OCI-M2 (cell line): Measurements from ENCODE around the gene NRG2.

ENCODE experiments used
- DNase-seq: peaks from one replicate; lab custom pipeline; 2025; ENCODE audit not compliant: unreplicated experiment; lab: John Stamatoyannopoulos, UW

The NRG2 gene

DNA sequence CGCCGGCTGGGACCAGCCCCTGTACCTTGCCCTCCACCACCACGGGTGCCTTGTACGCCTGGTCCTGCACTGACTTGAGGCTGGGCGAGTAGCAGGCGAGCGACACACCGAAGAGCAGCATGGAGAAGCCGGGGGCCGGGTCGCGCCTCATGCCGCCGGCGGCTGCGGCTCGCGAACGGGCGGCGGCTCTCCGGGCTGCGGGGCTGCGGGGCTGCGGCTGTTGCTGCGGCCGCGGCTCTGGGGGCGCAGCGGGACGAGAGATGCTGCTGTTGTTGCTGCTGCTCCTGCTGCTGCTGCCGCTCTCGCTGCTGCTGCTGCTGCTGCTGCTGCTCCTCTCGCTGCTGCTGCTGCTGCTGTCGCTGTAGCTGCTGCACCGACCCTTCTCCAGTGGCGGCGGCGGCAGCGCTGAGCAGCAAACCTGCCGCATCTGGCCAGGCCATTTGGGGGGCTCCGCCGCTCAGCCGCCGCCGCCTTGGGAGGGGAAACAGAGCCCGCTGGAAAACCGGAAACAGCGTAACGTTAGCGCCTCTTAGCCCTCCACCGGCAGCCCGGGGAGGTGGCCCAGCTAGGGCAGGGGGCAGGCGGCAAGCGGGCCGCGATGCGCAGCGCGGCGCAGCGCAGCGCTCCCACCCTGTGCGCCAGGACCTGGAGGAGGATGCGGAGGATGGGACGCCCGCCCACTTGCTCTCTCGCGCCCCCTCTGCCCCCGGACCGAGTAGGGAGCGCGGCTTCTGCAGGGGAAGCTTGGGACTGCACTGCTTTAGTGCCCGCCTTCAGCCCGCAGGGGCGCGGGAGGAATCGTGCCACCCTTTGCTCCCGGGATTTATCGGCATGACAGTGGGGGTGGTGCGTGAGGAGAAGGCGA is at the start of gene NRG2:
Gene NRG2 (minus strand): TSS at position 657 of the 865 bp plus-strand sequence.
- no peak for DNase-seq

DNA sequence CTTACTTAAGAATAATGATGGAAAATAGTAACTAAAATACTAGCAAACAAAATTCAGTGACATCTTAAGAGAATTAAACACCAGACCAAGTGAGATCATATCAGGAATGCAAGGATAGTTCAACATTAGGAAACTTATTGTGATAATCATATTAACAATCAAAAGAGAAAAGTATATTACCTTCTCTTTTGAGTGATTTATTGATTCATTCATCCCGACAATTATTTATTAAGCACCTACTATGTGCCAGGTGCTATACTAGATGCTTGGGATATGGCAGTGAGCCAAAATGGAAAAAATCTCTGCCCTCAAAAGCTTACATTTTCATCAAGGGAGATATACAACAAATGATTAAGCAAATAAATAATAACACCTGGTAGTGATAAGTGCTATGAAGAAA is 47.2 kb upstream of the NRG2 start:
- DNase-seq, result no peak

GRCh38 chr5:140084541-140084940 is 41.4 kb upstream of the NRG2 start:
- DNase-seq, result no peak

DNA sequence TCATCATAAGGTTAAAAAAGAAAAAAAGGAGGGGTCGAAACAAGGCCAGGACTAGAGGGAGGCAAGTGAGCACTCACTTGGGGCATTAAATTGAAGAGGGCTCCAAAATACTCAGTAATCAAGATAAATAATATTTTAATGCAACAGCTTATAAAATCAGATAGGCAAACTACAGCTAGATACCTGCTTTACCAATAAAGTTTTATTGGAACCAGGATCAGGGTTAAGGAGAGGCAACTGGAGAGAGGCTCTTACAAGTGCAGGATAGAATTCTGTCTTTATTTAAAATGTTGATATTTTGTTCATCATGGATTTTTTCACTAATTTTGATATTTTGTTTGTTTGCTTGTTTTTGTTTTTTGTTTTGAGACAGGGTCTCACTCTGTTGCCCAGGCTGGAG is 40.6 kb upstream of the NRG2 start:
- DNase-seq, result no peak

DNA sequence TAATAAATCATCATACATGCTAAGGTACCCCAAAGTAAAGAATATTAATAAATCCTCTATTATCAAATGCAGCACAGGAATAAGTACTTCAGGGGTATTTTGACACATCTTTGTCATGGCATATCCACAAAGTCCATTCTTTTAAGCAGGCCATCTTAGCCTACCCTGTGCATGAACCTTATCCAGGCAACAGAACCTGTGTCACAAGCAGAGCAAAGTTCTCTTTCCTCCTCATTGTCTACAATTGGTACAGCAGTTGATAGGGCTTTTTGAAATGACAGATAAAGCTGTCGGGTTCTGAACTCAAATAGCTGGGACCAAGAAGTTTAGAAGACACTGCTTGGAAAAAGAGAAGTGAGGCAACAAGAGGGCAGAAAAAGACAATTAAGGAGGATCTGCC is 40.0 kb upstream of the NRG2 start:
- DNase-seq, result no peak

DNA sequence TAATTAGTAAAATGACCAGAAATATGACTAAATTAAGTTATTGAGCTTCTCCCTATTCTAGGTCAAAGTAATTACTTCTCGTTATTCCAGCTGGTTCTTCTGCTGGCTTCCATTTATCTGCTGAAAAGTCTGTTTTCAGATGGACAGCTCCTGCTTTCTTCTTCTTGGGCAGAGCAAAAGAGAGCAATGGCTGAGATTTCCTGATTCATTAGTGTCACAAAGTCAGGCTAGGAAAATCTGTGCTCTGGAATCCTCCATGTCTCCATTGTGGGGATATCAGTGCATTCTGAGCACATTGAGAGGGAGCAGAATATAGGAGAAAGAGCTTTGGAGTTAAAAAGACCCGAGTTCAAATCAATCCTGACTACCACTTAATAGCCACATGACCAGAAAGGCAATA is 33.7 kb upstream of the NRG2 start:
- no peak for DNase-seq

DNA sequence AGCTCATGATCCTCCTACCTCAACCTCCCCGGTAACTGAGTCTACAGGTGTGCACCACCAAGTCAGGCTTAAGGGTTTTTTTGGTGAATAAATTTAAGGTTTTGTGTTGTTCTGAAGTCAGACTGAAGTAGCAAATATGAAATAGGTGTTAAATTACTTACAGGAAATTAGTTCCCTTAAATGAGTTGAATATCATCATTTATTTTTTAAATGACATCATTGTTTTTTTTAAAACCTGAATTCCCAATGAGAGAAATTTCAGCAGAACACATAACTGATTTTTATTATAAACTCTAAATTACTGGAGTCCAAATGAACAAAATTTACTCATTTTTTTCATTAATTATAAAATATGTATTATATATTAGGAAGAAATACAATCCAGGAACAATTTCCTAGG is 33.0 kb upstream of the NRG2 start:
- no peak for DNase-seq

DNA sequence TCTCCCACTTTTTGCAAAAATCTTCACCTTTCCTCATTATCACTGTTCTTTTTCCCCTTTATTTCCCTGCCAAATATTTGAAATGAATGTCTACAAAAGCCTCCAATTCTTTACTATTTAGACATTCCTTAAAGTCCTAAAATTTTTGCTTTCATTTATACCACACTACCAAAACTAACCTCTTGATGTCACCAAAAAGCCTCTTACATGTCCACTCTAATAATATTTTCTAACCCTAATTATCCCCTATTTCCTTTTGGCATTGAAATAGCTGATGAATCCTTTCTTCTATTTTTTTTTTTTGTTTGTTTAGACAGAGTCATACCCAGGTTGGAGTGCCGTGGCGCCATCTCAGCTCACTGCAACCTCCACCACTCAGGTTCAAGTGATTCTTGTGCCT is 32.3 kb upstream of the NRG2 start:
- DNase-seq, result no peak

- peak; percentile 6 for DNase-seq
Measured at GRCh38 chr5:140073296-140073695, 30.2 kb upstream of the NRG2 start.

DNA sequence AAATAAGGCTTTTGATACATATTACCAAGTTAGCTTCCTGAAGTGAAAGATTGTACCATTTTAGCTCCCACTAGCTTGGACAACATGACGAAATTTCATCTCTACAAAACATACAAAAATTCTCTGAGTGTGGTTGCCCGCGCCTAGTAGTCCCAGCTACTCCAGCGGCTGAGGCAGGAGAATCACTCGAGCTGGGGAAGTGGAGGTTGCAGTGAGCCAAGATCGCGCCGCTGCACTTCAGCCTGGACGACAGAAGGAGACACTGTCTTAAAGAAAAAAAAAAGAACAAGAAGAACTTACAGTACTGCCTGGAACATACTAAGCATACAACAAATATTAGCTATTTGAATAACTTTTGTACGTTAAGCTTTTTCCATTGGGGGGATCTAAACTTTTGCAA is 29.7 kb upstream of the NRG2 start:
- DNase-seq, result peak; percentile 0

- no peak for DNase-seq
Measured at GRCh38 chr5:140060816-140061215, 17.7 kb upstream of the NRG2 start.

DNA sequence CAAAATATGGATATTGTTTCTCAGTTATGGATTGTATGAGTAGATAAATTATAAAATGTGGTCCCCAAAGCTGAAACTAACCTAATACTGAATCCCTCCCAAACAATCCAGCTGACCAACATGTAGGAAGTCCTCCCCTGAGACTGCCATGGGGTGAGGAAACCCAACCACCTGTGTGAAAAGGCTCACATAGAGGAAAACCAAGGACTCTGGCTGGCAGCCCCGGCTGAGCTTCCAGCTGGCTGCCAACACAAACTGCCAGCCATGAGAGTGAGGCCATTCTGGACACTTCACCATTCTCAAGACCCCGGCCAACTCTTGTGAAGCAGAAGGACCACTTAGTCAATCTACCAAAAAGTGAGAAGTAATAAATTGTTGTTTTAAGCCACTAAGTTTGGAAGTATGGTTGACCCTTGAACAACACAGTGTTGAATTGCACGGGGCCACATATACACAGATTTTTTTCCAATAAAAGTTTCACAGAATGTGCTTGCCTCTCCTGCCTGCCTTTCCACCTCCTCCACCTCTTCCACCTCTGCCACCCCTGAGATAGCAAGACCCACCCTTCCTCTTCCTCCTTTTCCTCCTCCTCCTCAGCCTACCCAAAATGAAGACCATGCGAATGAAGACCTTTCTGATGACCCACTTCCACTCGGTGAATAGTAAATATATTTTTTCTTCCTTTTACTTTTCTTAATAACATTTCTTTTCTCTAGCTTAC is 15.3 kb upstream of the NRG2 start:
- no peak for DNase-seq

GRCh38 chr5:140056880-140057279 is 13.8 kb upstream of the NRG2 start:
- DNase-seq, result no peak

DNA sequence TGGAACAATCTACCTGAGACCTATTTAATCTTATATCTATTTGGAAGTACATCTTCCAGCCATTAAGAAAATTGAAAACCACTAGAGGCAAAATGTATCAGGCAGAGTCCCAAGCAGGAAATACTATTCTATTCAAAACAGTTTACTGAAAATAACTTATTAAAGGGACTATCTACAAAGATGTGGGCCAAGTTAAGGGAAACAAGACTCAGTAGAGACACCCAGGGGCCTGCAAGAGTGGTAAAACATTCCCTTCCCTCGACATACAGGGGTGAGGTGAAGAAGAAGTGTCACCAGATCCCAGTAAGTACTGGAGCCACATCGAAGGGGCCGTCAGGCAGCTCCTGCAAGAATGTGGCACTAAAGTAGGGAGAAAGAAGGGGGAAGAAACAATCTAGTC is 12.1 kb upstream of the NRG2 start:
- no peak for DNase-seq

- no peak for DNase-seq
Measured at GRCh38 chr5:140054086-140054689, 11.1 kb upstream of the NRG2 start.

- DNase-seq, result no peak
Measured at GRCh38 chr5:140051950-140052349, 8.9 kb upstream of the NRG2 start.

DNA sequence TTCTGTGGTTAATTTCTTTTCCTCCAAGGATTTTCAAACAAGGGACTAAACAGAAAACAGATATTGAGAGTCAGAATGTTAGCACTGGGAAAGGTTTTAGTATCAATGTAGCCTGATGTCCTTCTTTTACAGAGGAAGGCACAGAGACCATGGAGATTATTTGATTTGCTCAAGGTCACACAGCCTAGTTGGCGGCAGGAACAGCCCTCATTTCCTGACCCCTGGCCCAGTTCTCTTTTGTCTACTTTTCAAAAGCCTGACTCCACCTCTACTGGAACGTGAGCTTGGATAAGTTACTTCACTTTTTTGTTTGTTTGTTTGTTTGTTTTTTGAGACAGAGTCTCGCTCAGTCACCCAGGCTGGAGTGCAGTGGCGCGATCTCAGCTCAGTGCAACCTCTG is 6.6 kb upstream of the NRG2 start:
- no peak for DNase-seq

- no peak for DNase-seq
Measured at GRCh38 chr5:140049205-140049604, 6.1 kb upstream of the NRG2 start.

GRCh38 chr5:140044041-140044440 is 942 bp upstream of the NRG2 start:
- DNase-seq, result no peak

GRCh38 chr5:140043508-140043872 is 391 bp upstream of the NRG2 start:
- no peak for DNase-seq

- no peak for DNase-seq
Measured at GRCh38 chr5:140042393-140042642, 781 bp downstream of the NRG2 start.
